ENCODE results near the gene AK1. TPM values are rescaled to one million over a fixed set of nuclear protein-coding genes. Genes with fewer than 3 reads are reported as not detected.
A peak's percentile ranks its signal among the peaks of the same experiment; 100 is the strongest.
"Not testable (repeated sequence)": the region's sequence is repeated elsewhere in the genome, so short reads cannot be mapped to it uniquely, and the experiment has no call there.

The AK1 gene
- total RNA-seq, 6 experiments from 2014 or later, result 109 to 130 (median 124) TPM

DNA sequence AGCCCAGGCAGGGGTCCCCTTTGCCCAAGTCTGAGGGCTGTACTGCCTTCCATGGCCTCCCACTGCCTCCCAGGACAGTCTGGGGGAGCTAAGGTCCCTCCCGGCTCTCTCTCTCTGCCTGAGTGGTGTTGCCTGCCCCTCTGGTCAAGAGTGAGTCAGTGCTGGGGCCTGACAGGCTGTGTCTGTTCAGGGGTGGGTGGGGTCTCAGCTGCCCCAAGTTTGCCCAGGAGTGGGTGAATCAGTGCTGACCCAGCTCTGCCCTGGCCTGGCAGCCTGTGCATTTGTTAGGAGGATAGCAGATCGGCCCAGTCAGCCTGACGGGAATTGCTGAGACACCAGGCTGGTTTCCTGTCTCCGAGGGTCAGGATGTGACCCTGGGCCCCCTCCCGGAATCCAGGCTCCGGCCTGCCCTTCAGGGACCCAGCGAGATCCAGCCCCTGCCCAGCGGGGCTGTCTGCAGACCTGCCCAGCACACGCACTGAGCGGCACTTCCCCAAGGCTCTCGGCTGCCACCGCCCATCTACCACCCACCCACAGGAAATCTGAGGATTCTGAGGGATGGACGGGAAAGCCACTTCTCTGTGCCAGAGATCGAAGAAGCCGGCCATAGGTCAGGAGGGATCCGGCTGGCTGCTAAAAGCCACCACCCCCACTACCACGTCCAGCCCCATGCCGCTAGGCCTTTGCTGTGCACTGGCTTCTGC is 38.9 kb downstream of the AK1 start:
- TF ChIP-seq, protein P1, sequence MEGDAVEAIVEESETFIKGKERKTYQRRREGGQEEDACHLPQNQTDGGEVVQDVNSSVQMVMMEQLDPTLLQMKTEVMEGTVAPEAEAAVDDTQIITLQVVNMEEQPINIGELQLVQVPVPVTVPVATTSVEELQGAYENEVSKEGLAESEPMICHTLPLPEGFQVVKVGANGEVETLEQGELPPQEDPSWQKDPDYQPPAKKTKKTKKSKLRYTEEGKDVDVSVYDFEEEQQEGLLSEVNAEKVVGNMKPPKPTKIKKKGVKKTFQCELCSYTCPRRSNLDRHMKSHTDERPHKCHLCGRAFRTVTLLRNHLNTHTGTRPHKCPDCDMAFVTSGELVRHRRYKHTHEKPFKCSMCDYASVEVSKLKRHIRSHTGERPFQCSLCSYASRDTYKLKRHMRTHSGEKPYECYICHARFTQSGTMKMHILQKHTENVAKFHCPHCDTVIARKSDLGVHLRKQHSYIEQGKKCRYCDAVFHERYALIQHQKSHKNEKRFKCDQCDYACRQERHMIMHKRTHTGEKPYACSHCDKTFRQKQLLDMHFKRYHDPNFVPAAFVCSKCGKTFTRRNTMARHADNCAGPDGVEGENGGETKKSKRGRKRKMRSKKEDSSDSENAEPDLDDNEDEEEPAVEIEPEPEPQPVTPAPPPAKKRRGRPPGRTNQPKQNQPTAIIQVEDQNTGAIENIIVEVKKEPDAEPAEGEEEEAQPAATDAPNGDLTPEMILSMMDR (IDR thresholded peaks at IDR 0.05), result no peak; the same call in 1 of the 2 replicates
- Mint-ChIP-seq H3K4me3 (peak overlapping the region; percentile 84), H3K36me3 (ENCODE audit: low read depth) (peaks cover 37% of the 10 kb centered on the region), H3K27me3 (ENCODE audit: insufficient read depth) (no peaks in the 10 kb centered on the region; the same call in 1 of the 2 replicates), H3K27ac (peak overlapping the region; percentile 99), H3K4me1 (ENCODE audit: low read depth) (peaks cover 54% of the 10 kb centered on the region), H3K9me3 (no peaks in the 10 kb centered on the region)
- DNase-seq, result peak; percentile 97

DNA sequence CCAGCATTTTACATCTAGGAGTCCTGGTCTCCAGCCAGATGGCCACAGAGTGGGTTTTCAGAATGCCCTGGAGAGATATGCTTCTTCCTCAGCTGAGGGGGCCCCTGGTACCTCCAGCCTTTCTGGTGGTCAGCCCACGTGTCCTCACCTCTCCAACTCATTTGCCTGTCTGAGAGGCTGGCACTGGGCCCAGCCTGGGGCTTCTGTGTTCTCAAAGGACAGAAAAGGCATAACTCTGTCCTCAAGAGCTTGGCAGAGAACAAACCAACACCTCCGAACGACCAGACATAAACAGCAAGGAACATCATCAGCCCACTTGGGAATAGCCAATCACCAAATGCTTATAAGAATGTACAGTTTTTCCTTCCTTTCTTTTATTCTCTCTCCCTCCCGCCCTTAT is 40.1 kb downstream of the AK1 start:
- Mint-ChIP-seq H3K27me3 (ENCODE audit: insufficient read depth) (no peaks in the 10 kb centered on the region), H3K36me3 (ENCODE audit: low read depth) (peaks cover 30% of the 10 kb centered on the region), H3K4me1 (ENCODE audit: low read depth) (peaks cover 60% of the 10 kb centered on the region), H3K27ac (peak overlapping the region; percentile 99), H3K4me3 (peak overlapping the region; percentile 84), H3K9me3 (no peaks in the 10 kb centered on the region)
- no peak for DNase-seq
- TF ChIP-seq, protein P1 (IDR thresholded peaks at IDR 0.05), result no peak

DNA sequence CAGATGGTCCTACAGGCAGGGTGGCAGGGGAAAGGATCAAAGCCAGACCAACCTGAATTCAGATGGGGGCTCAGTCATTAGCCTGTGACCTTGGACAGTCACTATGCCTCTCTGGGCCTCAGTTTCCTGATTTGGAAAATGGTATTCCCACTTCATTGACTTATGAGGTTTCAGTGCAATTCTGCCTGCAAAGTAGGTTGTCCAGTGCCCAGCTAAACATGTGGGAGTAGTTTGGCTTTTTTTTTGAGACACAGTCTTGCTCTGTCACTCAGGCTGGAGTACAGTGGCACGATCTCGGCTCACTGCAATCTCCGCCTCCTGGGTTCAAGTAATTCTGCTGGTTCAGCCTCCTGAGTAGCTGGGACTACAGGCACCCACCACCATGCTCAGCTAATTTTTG is 40.9 kb downstream of the AK1 start:
- peak overlapping the region; percentile 99 for H3K27ac Mint-ChIP-seq
- not testable (repeated sequence) for DNase-seq; H3K9me3 Mint-ChIP-seq; H3K4me3 Mint-ChIP-seq; H3K27me3 Mint-ChIP-seq (ENCODE audit: insufficient read depth)
- peaks cover 25% of the 10 kb centered on the region for H3K36me3 Mint-ChIP-seq (ENCODE audit: low read depth)
- H3K4me1 Mint-ChIP-seq (ENCODE audit: low read depth), result peaks cover 64% of the 10 kb centered on the region

DNA sequence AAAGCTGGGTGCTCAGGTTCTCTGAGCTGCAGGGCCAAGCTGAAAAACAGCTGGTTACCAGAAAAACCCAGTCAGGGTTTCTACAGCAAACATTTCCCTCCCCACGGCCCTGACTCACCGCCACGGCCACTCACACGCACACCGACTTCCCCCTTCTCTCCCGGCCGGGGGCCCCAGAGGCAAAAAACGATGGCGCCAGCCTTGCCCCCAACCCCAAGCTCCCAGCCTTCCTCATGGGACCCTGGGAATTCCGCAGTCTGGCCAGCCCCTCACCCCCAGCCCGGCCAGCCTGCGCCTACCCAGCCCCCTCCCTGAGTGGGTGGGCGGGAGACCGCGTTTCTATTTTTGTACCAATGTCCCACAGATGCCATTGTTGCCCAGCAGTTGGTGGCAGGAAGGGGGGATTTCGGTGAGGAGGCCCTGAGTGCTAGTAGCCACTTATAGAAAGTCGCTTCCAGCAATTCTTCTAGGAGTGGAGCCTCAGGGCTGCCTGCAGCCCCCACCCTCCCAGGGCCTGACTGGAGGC is 41.4 kb downstream of the AK1 start:
- Mint-ChIP-seq H3K36me3 (ENCODE audit: low read depth) (peaks cover 20% of the 10 kb centered on the region), H3K4me3 (peak overlapping the region; percentile 74), H3K27ac (peak overlapping the region; percentile 99), H3K27me3 (ENCODE audit: insufficient read depth) (no peaks in the 10 kb centered on the region; the same call in none of the 2 replicates), H3K4me1 (ENCODE audit: low read depth) (peaks cover 64% of the 10 kb centered on the region), H3K9me3 (no peaks in the 10 kb centered on the region)
- TF ChIP-seq, protein P1 (IDR thresholded peaks at IDR 0.05), result no peak
- DNase-seq, result peak; percentile 79

DNA sequence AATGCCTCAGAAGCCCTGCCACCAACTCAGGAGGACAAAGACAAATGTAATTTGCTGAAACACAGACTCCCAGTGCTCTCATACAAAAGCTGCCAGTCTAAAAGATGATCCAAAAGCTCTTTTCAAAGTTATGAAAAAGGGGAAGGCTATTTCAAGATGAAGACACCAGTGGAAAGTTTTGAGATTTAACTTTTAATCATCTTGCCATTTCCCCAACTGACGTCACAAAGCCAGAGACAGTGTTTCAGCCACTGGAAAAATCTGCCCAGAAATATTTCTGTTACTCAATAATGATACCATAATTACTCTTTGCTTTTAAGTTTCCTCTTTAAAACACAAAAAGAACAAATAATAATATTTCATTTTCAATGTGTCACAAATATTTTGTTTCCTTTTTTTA is 43.9 kb downstream of the AK1 start:
- peak; percentile 43 for DNase-seq
- peaks cover 19% of the 10 kb centered on the region for H3K36me3 Mint-ChIP-seq (ENCODE audit: low read depth)
- peaks cover 3% of the 10 kb centered on the region for H3K27me3 Mint-ChIP-seq (ENCODE audit: insufficient read depth)
- peak overlapping the region; percentile 87 for H3K27ac Mint-ChIP-seq
- TF ChIP-seq, protein P1 (IDR thresholded peaks at IDR 0.05), result no peak
- no peaks in the 10 kb centered on the region for H3K9me3 Mint-ChIP-seq
- H3K4me3 Mint-ChIP-seq, result no peak overlapping the region
- H3K4me1 Mint-ChIP-seq (ENCODE audit: low read depth), result peaks cover 61% of the 10 kb centered on the region

DNA sequence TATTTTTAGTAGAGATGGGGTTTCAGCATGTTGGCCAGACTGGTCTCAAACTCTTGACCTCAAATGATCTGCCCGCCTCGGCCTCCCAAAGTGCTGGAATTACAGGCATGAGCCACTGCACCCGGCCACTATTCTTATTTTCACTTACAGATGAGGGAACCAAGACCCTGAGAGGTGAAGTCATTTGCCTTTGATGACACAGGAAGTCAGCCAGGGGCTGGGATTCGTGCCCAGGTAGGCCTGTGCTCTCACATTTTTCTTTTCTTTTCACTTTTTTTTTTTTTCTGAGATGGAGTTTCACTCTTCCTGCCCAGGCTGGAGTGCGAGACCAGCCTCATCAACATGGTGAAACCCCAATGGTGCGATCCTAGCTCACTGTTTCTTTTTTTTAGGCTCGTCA is 45.2 kb downstream of the AK1 start:
- DNase-seq, result no peak
- Mint-ChIP-seq H3K27ac (peak overlapping the region; percentile 74), H3K4me1 (ENCODE audit: low read depth) (peaks cover 61% of the 10 kb centered on the region), H3K9me3 (no peaks in the 10 kb centered on the region), H3K27me3 (ENCODE audit: insufficient read depth) (peaks cover 3% of the 10 kb centered on the region), H3K4me3 (peak overlapping the region; percentile 55), H3K36me3 (ENCODE audit: low read depth) (peaks cover 17% of the 10 kb centered on the region)
- TF ChIP-seq, protein P1 (IDR thresholded peaks at IDR 0.05), result no peak
